IMR-90 (cell line): ENCODE results near the gene NDRG2. TPM values are rescaled to one million over a fixed set of nuclear protein-coding genes. Genes with fewer than 3 reads are reported as not detected.
A peak's percentile ranks its signal among the peaks of the same experiment; 100 is the strongest.

Source experiments
- ATAC-seq: fragments of 200-7000 bp; cut with Tn5 transposase; 2 replicates; pipeline ENCODE4 v1.9.1; 2020; ENCODE audit warnings: low read depth, mild to moderate bottlenecking, moderate library complexity
- BruUV-seq: library from RNA; stranded (reverse); fragments of 400-500 nt; replicated peaks from 2 replicates; lab custom pipeline; 2021; lab: Mats Ljungman, UMichigan
- CTCF ChIA-PET: fragments of 300-600 bp; formaldehyde crosslinking; extraction: SDS; loops from one replicate; lab custom pipeline; 2021; ENCODE audit warnings: antibody characterized with exemption; lab: Yijun Ruan, JAX
- POLR2A ChIA-PET: fragments of 300-600 bp; sonication (Branson Sonifier 250); formaldehyde crosslinking; loops from one replicate; lab custom pipeline; 2022; ENCODE audit warnings: antibody characterized with exemption; ENCODE audit not compliant: unreplicated experiment; lab: Charles Lee
- DNase-seq: peaks from one replicate; pipeline ENCODE4 v3.0.0; 2013
- H2AFZ ChIP-seq: replicated peaks from 2 replicates; pipeline ENCODE3; 2013; ENCODE audit warnings: low read length, mild to moderate bottlenecking; ENCODE audit not compliant: poor library complexity
- H2AK5ac ChIP-seq: 2 replicates; pipeline ENCODE4 v1.6.1; 2013; ENCODE audit warnings: low read depth, low read length, inconsistent platforms
- H2AK9ac ChIP-seq: replicated peaks from 2 replicates; pipeline ENCODE3; 2013; ENCODE audit warnings: mild to moderate bottlenecking, low read depth, low read length, moderate library complexity; ENCODE audit not compliant: poor library complexity
- H2BK120ac ChIP-seq: 2 replicates; pipeline ENCODE4 v1.6.1; 2013; ENCODE audit warnings: low read depth, low read length, inconsistent platforms
- H2BK15ac ChIP-seq: 3 replicates; pipeline ENCODE4 v1.6.1; 2013; ENCODE audit warnings: low read depth, low read length, inconsistent platforms
- H2BK20ac ChIP-seq: 2 replicates; pipeline ENCODE4 v1.6.1; 2013; ENCODE audit warnings: low read depth, mild to moderate bottlenecking, inconsistent platforms, low read length, moderate library complexity
- H2BK5ac ChIP-seq: 2 replicates; pipeline ENCODE4 v1.6.1; 2013; ENCODE audit warnings: mild to moderate bottlenecking, low read depth, low read length, inconsistent platforms; ENCODE audit not compliant: poor library complexity, severe bottlenecking
- H3K14ac ChIP-seq: replicated peaks from 2 replicates; pipeline ENCODE4 v1.6.1; 2013; ENCODE audit warnings: low read depth, low read length, inconsistent platforms
- H3K18ac ChIP-seq: 2 replicates; pipeline ENCODE4 v1.6.1; 2013; ENCODE audit warnings: low read depth, low read length, control low read depth
- H3K23ac ChIP-seq: 2 replicates; pipeline ENCODE4 v1.6.1; 2013; ENCODE audit warnings: low read depth, low read length, inconsistent platforms
- H3K27ac ChIP-seq: 2 replicates; pipeline ENCODE4 v1.5.1; 2013; ENCODE audit warnings: mild to moderate bottlenecking, control low read depth, low read length; ENCODE audit not compliant: insufficient read depth
- H3K27me3 ChIP-seq: 2 replicates; pipeline ENCODE4 v1.6.1; 2013; ENCODE audit warnings: low read length; ENCODE audit not compliant: control insufficient read depth, insufficient read depth
- H3K36me3 ChIP-seq: 2 replicates; pipeline ENCODE4 v1.6.1; 2013; ENCODE audit warnings: low read length, mixed read lengths; ENCODE audit not compliant: control insufficient read depth, insufficient read depth
- H3K4ac ChIP-seq: 2 replicates; pipeline ENCODE4 v1.6.1; 2013; ENCODE audit warnings: low read depth, low read length, inconsistent platforms
- H3K4me1 ChIP-seq: 2 replicates; pipeline ENCODE4 v1.6.1; 2013; ENCODE audit warnings: low read length, mixed read lengths; ENCODE audit not compliant: control insufficient read depth, insufficient read depth
- H3K4me2 ChIP-seq: 2 replicates; pipeline ENCODE4 v1.6.1; 2013; ENCODE audit warnings: low read depth, mild to moderate bottlenecking, control low read depth, low read length, moderate library complexity
- H3K4me3 ChIP-seq: 2 replicates; pipeline ENCODE4 v1.5.1; 2013; ENCODE audit warnings: low read depth, mild to moderate bottlenecking, control low read depth, low read length, moderate library complexity; ENCODE audit not compliant: insufficient read depth
- H3K56ac ChIP-seq: 2 replicates; pipeline ENCODE4 v1.6.1; 2013; ENCODE audit warnings: low read length, inconsistent platforms; ENCODE audit not compliant: insufficient read depth; ENCODE audit errors: extremely low read depth
- H3K79me1 ChIP-seq, 2 experiments: 2 replicates each; pipeline ENCODE4 v1.6.1; 2013; ENCODE audit warnings: low read length in 2 of 2, inconsistent platforms in 1 of 2, low read depth in 1 of 2
- H3K9ac ChIP-seq: 2 replicates; pipeline ENCODE4 v1.6.1; 2013; ENCODE audit warnings: low read depth, low read length, control low read depth
- H3K9me1 ChIP-seq: 2 replicates; pipeline ENCODE4 v1.6.1; 2013; ENCODE audit warnings: low read length, inconsistent platforms; ENCODE audit not compliant: insufficient read depth
- H3K9me3 ChIP-seq: 2 replicates; pipeline ENCODE4 v1.6.1; 2013; ENCODE audit warnings: low read length; ENCODE audit not compliant: control insufficient read depth, insufficient read depth
- H4K20me1 ChIP-seq: 2 replicates; pipeline ENCODE4 v1.6.1; 2013; ENCODE audit warnings: low read length, inconsistent platforms; ENCODE audit not compliant: insufficient read depth
- H4K5ac ChIP-seq: 2 replicates; pipeline ENCODE4 v1.6.1; 2013; ENCODE audit warnings: mild to moderate bottlenecking, low read depth, low read length, control low read depth
- H4K8ac ChIP-seq, 2 experiments: 2 replicates each; pipeline ENCODE4 v1.6.1; 2013; ENCODE audit warnings: low read depth in 2 of 2, low read length in 2 of 2, control low read depth in 1 of 2, inconsistent platforms in 1 of 2
- H4K91ac ChIP-seq: 2 replicates; pipeline ENCODE4 v1.6.1; 2013; ENCODE audit warnings: low read depth, low read length, inconsistent platforms; ENCODE audit not compliant: insufficient read depth
- FOS ChIP-seq: fragments of 150-350 bp; IDR thresholded peaks from 2 replicates; pipeline ENCODE4 v1.6.1; 2016; ENCODE audit warnings: low read depth, low read length
- NFE2L2 ChIP-seq: fragments of 150-350 bp; IDR thresholded peaks from 2 replicates; pipeline ENCODE4 v1.6.1; 2016; ENCODE audit warnings: low read depth, mild to moderate bottlenecking, low read length
- WGBS, 2 experiments: methylation state at CpG; one replicate each; pipeline versions ENCODE4 v1.1.5 to v1.1.7; 2013; ENCODE audit warnings: missing lambda C conversion rate in 2 of 2; ENCODE audit not compliant: insufficient read length in 1 of 2; ENCODE audit errors: extremely low coverage in 2 of 2; 5-methylcytosine and 5-hydroxymethylcytosine counted together
- dilution Hi-C: fragments of 300-500 bp; cut with HindIII; formaldehyde crosslinking; loops from one replicate; pipeline ENCODE4 v1.14.3; 2018; ENCODE audit warnings: low sequenced_read_pairs; ENCODE audit not compliant: unreplicated experiment
- in situ Hi-C: fragments of 300-500 bp; cut with MboI; formaldehyde crosslinking; loops from 3 replicates; pipeline ENCODE4 v1.14.3; 2019; ENCODE audit warnings: low sequenced_read_pairs, inconsistent platforms, mixed read lengths
- intact Hi-C: fragments of 100-400 bp; cut with micrococcal nuclease; formaldehyde crosslinking; loops from 2 replicates; pipeline ENCODE4 v1.10.0; 2022
- polyA plus RNA-seq, 3 experiments: library from polyadenylated mRNA; depleted of rRNA; stranded (reverse); fragments of >200 nt; gene quantifications; 2 replicates each; pipeline ENCODE4 v1.2.3, GENCODE V29; 2012; ENCODE audit warnings: low replicate concordance in 1 of 3
- total RNA-seq: library from RNA; depleted of rRNA; stranded (reverse); fragments of >200 nt; gene quantifications from 2 replicates; pipeline ENCODE4 v1.2.3, GENCODE V29; 2012

The NDRG2 gene
- total and polyA plus RNA-seq, 2 of the 4 experiments (the other 2 are of a cell fraction) = 0.36 to 1.5 TPM

DNA sequence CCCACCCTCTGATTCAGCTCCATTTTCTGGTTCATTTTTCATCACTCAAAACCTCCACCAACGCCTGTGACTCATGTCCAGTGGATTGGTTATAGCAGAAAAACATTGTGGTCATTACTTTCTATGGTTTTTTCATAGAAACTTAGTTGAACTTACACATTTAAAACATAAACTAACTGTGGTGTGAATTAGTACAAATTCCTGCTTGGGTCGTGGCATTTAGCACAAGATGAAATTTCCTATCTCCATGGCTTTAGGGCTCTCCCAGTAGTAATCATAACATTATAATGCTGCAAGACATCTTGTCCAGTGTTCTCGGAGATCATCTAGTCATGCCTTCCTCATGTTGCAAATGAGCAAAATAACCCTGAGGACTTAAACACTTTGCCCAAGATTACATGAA is 24.4 kb upstream of the NDRG2 start:
- H3K79me1 ChIP-seq = no peaks in the 10 kb centered on the region
- H3K14ac ChIP-seq = no peak overlapping the region
- H3K56ac ChIP-seq = no peak overlapping the region
- BruUV-seq = no TSS peak
- 60% methylated on average over 1 of the region's 3 CpGs; no CpG with 5 or more reads in 1 of the 2 experiments for WGBS, 2 experiments
- H3K9ac ChIP-seq = no peak overlapping the region
- no peak overlapping the region for H3K27ac ChIP-seq
- intact Hi-C loops = no loop called here
- CTCF ChIA-PET = no interaction called here
- H3K9me1 ChIP-seq = no peaks in the 10 kb centered on the region
- H2BK5ac ChIP-seq = no peak overlapping the region
- no peaks in the 10 kb centered on the region for H3K9me3 ChIP-seq
- no peaks in the 10 kb centered on the region for H4K20me1 ChIP-seq
- in situ Hi-C loops = no loop called here
- ATAC-seq (peak; percentile 74), DNase-seq (peak; percentile 59)
- H2BK20ac ChIP-seq = no peak overlapping the region
- H2BK15ac ChIP-seq = no peak overlapping the region
- TF ChIP-seq NFE2L2 = no peak
- TF ChIP-seq FOS = 0 out of 2 replicates have a peak, but pooled peaks have one; percentile 11
- H3K4me3 ChIP-seq = 0 out of 2 replicates have a peak overlapping the region, but pooled peaks have one; percentile 11
- H3K36me3 ChIP-seq = no peaks in the 10 kb centered on the region
- dilution Hi-C loops = no loop called here
- no peak overlapping the region for H3K23ac ChIP-seq
- H3K18ac ChIP-seq = no peak overlapping the region; the same call in 1 of the 2 replicates
- H4K8ac ChIP-seq = no peak overlapping the region
- no peak overlapping the region for H2AK9ac ChIP-seq
- H4K5ac ChIP-seq = no peak overlapping the region
- no peak overlapping the region for H3K4ac ChIP-seq
- H2AK5ac ChIP-seq = no peak overlapping the region
- peak overlapping the region; percentile 86; the same call in 1 of the 2 replicates for H3K4me2 ChIP-seq
- H4K91ac ChIP-seq = no peak overlapping the region
- no peak overlapping the region for H2AFZ ChIP-seq
- no peak overlapping the region for H2BK120ac ChIP-seq
- H3K4me1 ChIP-seq = peaks cover 4% of the 10 kb centered on the region; the same call in 1 of the 2 replicates
- H3K27me3 ChIP-seq = peaks cover 13% of the 10 kb centered on the region
- POLR2A ChIA-PET = no interaction called here
